K562 (cell line): Measurements from ENCODE around the gene CLCN1. TPM values are rescaled to one million over a fixed set of nuclear protein-coding genes. Genes with fewer than 3 reads are reported as not detected.

Experiments
- CEBPG ChIP-seq, 3 experiments: fragments of 200-800 bp in 1 of 3; sonication (Bioruptor generic) in 1 of 3; sonication (generic) in 1 of 3; formaldehyde crosslinking in 1 of 3; IDR thresholded peaks in 2 of 3; conservative IDR thresholded peaks in 1 of 3; 2 replicates each; pipeline versions ENCODE4 v1.6.1 to v1.8.0; 2016 to 2022; ENCODE audit warnings: missing compliant biosample characterization in 2 of 3, missing genetic modification characterization in 2 of 3, mild to moderate bottlenecking in 1 of 3, missing genetic modification reagents in 1 of 3
- ELF1 ChIP-seq: fragments of 200-800 bp; sonication (Bioruptor generic); IDR thresholded peaks from 2 replicates; pipeline ENCODE4 v1.6.1; 2016; ENCODE audit warnings: missing genetic modification characterization, missing compliant biosample characterization
- FOS ChIP-seq: IDR thresholded peaks from 3 replicates; pipeline ENCODE4 v1.6.1; 2011; ENCODE audit not compliant: insufficient read length; ENCODE audit errors: extremely low read depth
- GATAD2A ChIP-seq: fragments of 450-650 bp; IDR thresholded peaks from 2 replicates; pipeline ENCODE4 v1.6.1; 2017
- KAT7 ChIP-seq: sonication (generic); formaldehyde crosslinking; IDR thresholded peaks from 2 replicates; pipeline ENCODE4 v1.8.0; 2022; ENCODE audit warnings: missing genetic modification reagents, mild to moderate bottlenecking, borderline replicate concordance
- KLF13 ChIP-seq: fragments of 450-650 bp; IDR thresholded peaks from 2 replicates; pipeline ENCODE4 v1.6.1; 2016; ENCODE audit warnings: missing genetic modification characterization, low read depth, mild to moderate bottlenecking, missing compliant biosample characterization, moderate library complexity, borderline replicate concordance
- MYC ChIP-seq, 2 experiments: fragments of 250-450 bp in 1 of 2; sonication (Bioruptor Pico) in 1 of 2; IDR thresholded peaks; 2 replicates each; pipeline versions ENCODE4 v1.5.1 to v1.6.1; 2012 to 2021; ENCODE audit warnings: low read depth in 2 of 2, borderline replicate concordance in 1 of 2, improper control_type of control experiment in 1 of 2, low read length in 1 of 2, mild to moderate bottlenecking in 1 of 2, moderate library complexity in 1 of 2
- PTRF ChIP-seq: fragments of 450-650 bp; IDR thresholded peaks from 2 replicates; pipeline ENCODE4 v1.6.1; 2016; ENCODE audit warnings: mild to moderate bottlenecking, missing genetic modification characterization, missing compliant biosample characterization
- STAG1 ChIP-seq: sonication (generic); formaldehyde crosslinking; IDR thresholded peaks from 2 replicates; pipeline ENCODE4 v1.5.0; 2020; ENCODE audit warnings: missing genetic modification reagents, borderline replicate concordance
- ZNF12 ChIP-seq: sonication (generic); formaldehyde crosslinking; IDR thresholded peaks from 2 replicates; pipeline ENCODE4 v1.4.0; 2020; ENCODE audit warnings: mild to moderate bottlenecking, missing genetic modification reagents
- ZNF445 ChIP-seq: fragments of 250-450 bp; sonication (Bioruptor Pico); IDR thresholded peaks from 2 replicates; pipeline ENCODE4 v1.4.0; 2020; ENCODE audit warnings: low read depth, mild to moderate bottlenecking, moderate library complexity
- polyA plus RNA-seq, 8 experiments: library from polyadenylated mRNA; depleted of rRNA in 4 of 8; stranded (reverse) in 5 of 8; unstranded in 3 of 8; fragments of >200 nt; fragmentation: Nextera tagmentation in 2 of 8; fragmentation: Illumina TruSeq in 1 of 8; extraction: Ambion mirVana in 2 of 8; extraction: Trizol in 1 of 8; gene quantifications; 2 replicates each; pipeline versions ENCODE4 v1.2.1 to v1.2.3, GENCODE V29; 2011 to 2014; ENCODE audit warnings: inconsistent platforms in 1 of 8, missing spikeins in 1 of 8
- total RNA-seq, 7 experiments: library from RNA; depleted of rRNA in 6 of 7; stranded (reverse); fragments of >200 nt in 6 of 7; fragmentation: Illumina TruSeq in 2 of 7; extraction: Trizol in 2 of 7; gene quantifications; 2 replicates each; pipeline versions ENCODE4 v1.2.1 to v1.2.3, GENCODE V29; 2011 to 2021; ENCODE audit warnings: low replicate concordance in 1 of 7
- TF ChIP-seq, protein P1 (sequence below): fragments of 450-650 bp; formaldehyde crosslinking; IDR thresholded peaks from 2 replicates; pipeline ENCODE4 v1.4.0; 2022; ENCODE audit warnings: mild to moderate bottlenecking, moderate library complexity
- TF ChIP-seq, protein P2 (sequence below): sonication (generic); formaldehyde crosslinking; IDR thresholded peaks from 2 replicates; pipeline ENCODE4 v1.8.1; 2023; ENCODE audit warnings: mild to moderate bottlenecking, missing genetic modification reagents
- TF ChIP-seq, protein P3 (sequence below): fragments of 250-450 bp; sonication (Bioruptor Pico); IDR thresholded peaks from 2 replicates; pipeline ENCODE4 v1.8.0; 2021; ENCODE audit warnings: borderline replicate concordance, mild to moderate bottlenecking, moderate library complexity; ENCODE audit not compliant: poor library complexity, severe bottlenecking
- TF ChIP-seq, protein P4 (sequence below): fragments of 450-650 bp; IDR thresholded peaks from 2 replicates; pipeline ENCODE4 v1.6.1; 2016; ENCODE audit warnings: mild to moderate bottlenecking

CLCN1 gene
- total and polyA plus RNA-seq, 9 of the 15 experiments (the other 6 are each of a cell fraction or from before 2014, with no cell fraction given): 0.01 to 0.11 (median 0.04) TPM; not detected in 4

DNA sequence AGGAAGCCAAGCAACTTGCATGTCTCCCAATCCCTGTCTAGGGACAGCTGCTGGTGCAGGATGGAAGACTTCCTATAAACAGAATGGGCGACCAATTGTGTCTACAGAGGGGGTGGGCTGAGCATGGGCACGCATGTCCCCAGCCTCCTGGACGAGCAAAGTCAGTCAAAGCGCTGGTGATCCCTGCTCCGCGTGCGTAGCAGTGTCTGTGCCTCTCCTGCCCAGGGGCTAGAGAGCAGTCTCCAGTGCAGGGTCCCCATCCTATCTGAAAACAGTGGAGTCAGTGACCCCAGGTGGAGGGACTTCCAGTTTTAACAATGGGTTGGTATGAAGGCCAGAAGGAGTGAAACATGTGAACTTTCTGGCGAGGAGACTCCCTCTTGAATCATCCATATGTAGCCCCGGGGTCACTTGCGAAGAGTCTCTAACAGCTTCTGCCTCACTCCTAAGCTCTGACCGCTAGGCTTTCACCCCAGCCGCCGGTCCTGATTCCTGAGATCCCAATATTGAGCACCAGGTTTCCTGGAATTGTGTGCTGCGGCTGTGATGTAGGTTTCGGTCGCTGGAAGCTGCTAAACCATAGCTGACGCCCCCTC, 28.5 kb upstream of the CLCN1 start (continued):
- TF ChIP-seq, protein P1, sequence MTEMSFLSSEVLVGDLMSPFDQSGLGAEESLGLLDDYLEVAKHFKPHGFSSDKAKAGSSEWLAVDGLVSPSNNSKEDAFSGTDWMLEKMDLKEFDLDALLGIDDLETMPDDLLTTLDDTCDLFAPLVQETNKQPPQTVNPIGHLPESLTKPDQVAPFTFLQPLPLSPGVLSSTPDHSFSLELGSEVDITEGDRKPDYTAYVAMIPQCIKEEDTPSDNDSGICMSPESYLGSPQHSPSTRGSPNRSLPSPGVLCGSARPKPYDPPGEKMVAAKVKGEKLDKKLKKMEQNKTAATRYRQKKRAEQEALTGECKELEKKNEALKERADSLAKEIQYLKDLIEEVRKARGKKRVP (CRISPR knock-in tag): 0 out of 2 replicates have a peak, but pooled peaks have one; percentile 42
- TF ChIP-seq CEBPG (CRISPR knock-in tag; IDR thresholded peaks at IDR 0.05) (peak; percentile 54), CEBPG (tag; conservative IDR thresholded peaks at IDR 0.05 in 1 of 2, IDR thresholded peaks at IDR 0.05 in 1 of 2) (no peak), FOS (no peak), ELF1 (tag) (peak; percentile 51; the same call in 1 of the 2 replicates), KLF13 (tag) (0 out of 2 replicates have a peak, but pooled peaks have one; percentile 34), MYC (IDR thresholded peaks at IDR 0.05; ENCODE audit: low read depth, low read length) (no peak), MYC (CRISPR knock-in tag; IDR thresholded peaks at IDR 0.05; ENCODE audit: borderline replicate concordance, low read depth) (peak; percentile 48; the same call in 1 of the 2 replicates), ZNF12 (CRISPR knock-in tag) (no peak), ZNF445 (CRISPR knock-in tag) (0 out of 2 replicates have a peak, but pooled peaks have one; percentile 41), GATAD2A (no peak), STAG1 (CRISPR knock-in tag) (peak; percentile 31; the same call in 1 of the 2 replicates), KAT7 (0 out of 2 replicates have a peak, but pooled peaks have one; percentile 17), PTRF (tag) (peak; percentile 67; the same call in 1 of the 2 replicates)
- TF ChIP-seq, protein P2, sequence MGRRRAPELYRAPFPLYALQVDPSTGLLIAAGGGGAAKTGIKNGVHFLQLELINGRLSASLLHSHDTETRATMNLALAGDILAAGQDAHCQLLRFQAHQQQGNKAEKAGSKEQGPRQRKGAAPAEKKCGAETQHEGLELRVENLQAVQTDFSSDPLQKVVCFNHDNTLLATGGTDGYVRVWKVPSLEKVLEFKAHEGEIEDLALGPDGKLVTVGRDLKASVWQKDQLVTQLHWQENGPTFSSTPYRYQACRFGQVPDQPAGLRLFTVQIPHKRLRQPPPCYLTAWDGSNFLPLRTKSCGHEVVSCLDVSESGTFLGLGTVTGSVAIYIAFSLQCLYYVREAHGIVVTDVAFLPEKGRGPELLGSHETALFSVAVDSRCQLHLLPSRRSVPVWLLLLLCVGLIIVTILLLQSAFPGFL (CRISPR knock-in tag): 0 out of 2 replicates have a peak, but pooled peaks have one; percentile 73
- TF ChIP-seq, protein P3, sequence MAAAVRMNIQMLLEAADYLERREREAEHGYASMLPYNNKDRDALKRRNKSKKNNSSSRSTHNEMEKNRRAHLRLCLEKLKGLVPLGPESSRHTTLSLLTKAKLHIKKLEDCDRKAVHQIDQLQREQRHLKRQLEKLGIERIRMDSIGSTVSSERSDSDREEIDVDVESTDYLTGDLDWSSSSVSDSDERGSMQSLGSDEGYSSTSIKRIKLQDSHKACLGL (CRISPR knock-in tag): no peak
- TF ChIP-seq, protein P4, sequence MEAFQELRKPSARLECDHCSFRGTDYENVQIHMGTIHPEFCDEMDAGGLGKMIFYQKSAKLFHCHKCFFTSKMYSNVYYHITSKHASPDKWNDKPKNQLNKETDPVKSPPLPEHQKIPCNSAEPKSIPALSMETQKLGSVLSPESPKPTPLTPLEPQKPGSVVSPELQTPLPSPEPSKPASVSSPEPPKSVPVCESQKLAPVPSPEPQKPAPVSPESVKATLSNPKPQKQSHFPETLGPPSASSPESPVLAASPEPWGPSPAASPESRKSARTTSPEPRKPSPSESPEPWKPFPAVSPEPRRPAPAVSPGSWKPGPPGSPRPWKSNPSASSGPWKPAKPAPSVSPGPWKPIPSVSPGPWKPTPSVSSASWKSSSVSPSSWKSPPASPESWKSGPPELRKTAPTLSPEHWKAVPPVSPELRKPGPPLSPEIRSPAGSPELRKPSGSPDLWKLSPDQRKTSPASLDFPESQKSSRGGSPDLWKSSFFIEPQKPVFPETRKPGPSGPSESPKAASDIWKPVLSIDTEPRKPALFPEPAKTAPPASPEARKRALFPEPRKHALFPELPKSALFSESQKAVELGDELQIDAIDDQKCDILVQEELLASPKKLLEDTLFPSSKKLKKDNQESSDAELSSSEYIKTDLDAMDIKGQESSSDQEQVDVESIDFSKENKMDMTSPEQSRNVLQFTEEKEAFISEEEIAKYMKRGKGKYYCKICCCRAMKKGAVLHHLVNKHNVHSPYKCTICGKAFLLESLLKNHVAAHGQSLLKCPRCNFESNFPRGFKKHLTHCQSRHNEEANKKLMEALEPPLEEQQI: peak; percentile 85; the same call in 1 of the 2 replicates
